ENCODE measurements around the gene CREB3. TPM values are rescaled to one million over a fixed set of nuclear protein-coding genes. Genes with fewer than 3 reads are reported as not detected.
A peak's percentile ranks its signal among the peaks of the same experiment; 100 is the strongest.

The CREB3 gene
- total and polyA plus RNA-seq, 2 experiments from 2014 or later, result 20.3 to 32.4 TPM

- TF ChIP-seq REST (IDR thresholded peaks at IDR 0.05; ENCODE audit: unreplicated experiment), result no peak
Measured at GRCh38 chr9:35691334-35691650, 41.2 kb upstream of the CREB3 start (continued).

GRCh38 chr9:35691757-35692301 is 40.6 kb upstream of the CREB3 start:
- H3K4me1 Mint-ChIP-seq, result peaks cover 30% of the 10 kb centered on the region
- Histone ChIP-seq H3K27ac (ENCODE audit: low read depth) (no peak overlapping the region), H3K4me2 (peak overlapping the region; percentile 96), H3K4me3 (peak overlapping the region; percentile 94; the same call in 1 of the 2 replicates), H3K9me2 (ENCODE audit: insufficient read depth) (no peaks in the 10 kb centered on the region), H3K4me1 (ENCODE audit: insufficient read depth) (peaks cover 17% of the 10 kb centered on the region; the same call in 1 of the 2 replicates), H3K27me3 (ENCODE audit: insufficient read depth) (no peaks in the 10 kb centered on the region), H2AFZ (no peak overlapping the region), H3K79me2 (replicated peaks; ENCODE audit: insufficient read depth) (peaks cover 22% of the 10 kb centered on the region), H3F3A (replicated peaks; ENCODE audit: low read depth) (peaks cover under 1% of the 10 kb centered on the region), H4K20me1 (replicated peaks; ENCODE audit: insufficient read depth) (peaks cover 6% of the 10 kb centered on the region; the same call in 1 of the 2 replicates), H3K36me3 (ENCODE audit: insufficient read depth) (no peaks in the 10 kb centered on the region)
- no peaks in the 10 kb centered on the region; the same call in 1 of the 3 replicates for H3K9me3 Mint-ChIP-seq
- peak; percentile 64 for DNase-seq (ENCODE audit: low spot score)
- TF ChIP-seq CREB1 (CRISPR knock-in tag; IDR thresholded peaks at IDR 0.05; ENCODE audit: low read depth) (no peak), EZH2 (IDR thresholded peaks at IDR 0.05; ENCODE audit: low read depth, unreplicated experiment) (no peak), CTCF (conservative IDR thresholded peaks at IDR 0.05; ENCODE audit: low read depth in 2 of 2) (peak; percentile 13 to 26; a peak in 3 of 4 replicates)
- peaks cover 7% of the 10 kb centered on the region for H3K27me3 Mint-ChIP-seq (ENCODE audit: insufficient read depth, low read depth, poor library complexity)
- H3K36me3 Mint-ChIP-seq (ENCODE audit: low read depth), result peaks cover 22% of the 10 kb centered on the region
- peak overlapping the region; percentile 95 for H3K4me3 Mint-ChIP-seq
- peak; percentile 3; the same call in 2 of the 3 replicates for ATAC-seq
- no peak overlapping the region for H3K27ac Mint-ChIP-seq

- H3K9me3 Mint-ChIP-seq, result no peaks in the 10 kb centered on the region; the same call in 1 of the 3 replicates
- Histone ChIP-seq H3F3A (replicated peaks; ENCODE audit: low read depth) (peaks cover 6% of the 10 kb centered on the region), H3K27ac (ENCODE audit: low read depth) (no peak overlapping the region), H3K4me1 (ENCODE audit: insufficient read depth) (no peaks in the 10 kb centered on the region), H3K27me3 (ENCODE audit: insufficient read depth) (no peaks in the 10 kb centered on the region), H3K9me2 (ENCODE audit: insufficient read depth) (no peaks in the 10 kb centered on the region), H4K20me1 (replicated peaks; ENCODE audit: insufficient read depth) (no peaks in the 10 kb centered on the region), H2AFZ (no peak overlapping the region), H3K79me2 (replicated peaks; ENCODE audit: insufficient read depth) (no peaks in the 10 kb centered on the region), H3K36me3 (ENCODE audit: insufficient read depth) (peaks cover 19% of the 10 kb centered on the region; the same call in 1 of the 2 replicates), H3K4me3 (no peak overlapping the region), H3K4me2 (no peak overlapping the region)
- H3K36me3 Mint-ChIP-seq (ENCODE audit: low read depth), result peaks cover 3% of the 10 kb centered on the region
- peaks cover 9% of the 10 kb centered on the region for H3K4me1 Mint-ChIP-seq
- DNase-seq (ENCODE audit: low spot score), result no peak
- ATAC-seq, result no peak
- no peak overlapping the region for H3K27ac Mint-ChIP-seq
- no peak overlapping the region for H3K4me3 Mint-ChIP-seq
- H3K27me3 Mint-ChIP-seq (ENCODE audit: insufficient read depth, low read depth, poor library complexity), result peaks cover 5% of the 10 kb centered on the region
- TF ChIP-seq REST (IDR thresholded peaks at IDR 0.05; ENCODE audit: unreplicated experiment) (no peak), ZNF114 (CRISPR knock-in tag; IDR thresholded peaks at IDR 0.05) (no peak), EZH2phosphoT487 (IDR thresholded peaks at IDR 0.05; ENCODE audit: unreplicated experiment) (no peak), STAT1 (IDR thresholded peaks at IDR 0.05; ENCODE audit: unreplicated experiment) (no peak), ETS1 (IDR thresholded peaks at IDR 0.05) (no peak)
Measured at GRCh38 chr9:35695943-35696401, 36.5 kb upstream of the CREB3 start.
